Lung microvascular endothelial cell (primary cell): ENCODE measurements around the gene PAXX. TPM values are rescaled to one million over a fixed set of nuclear protein-coding genes. Genes with fewer than 3 reads are reported as not detected.

Source experiments
- DNase-seq, 2 donors: peaks; one replicate each; pipeline versions ENCODE4 v3.0.0 to v3.0.0-alpha.2; 2010; ENCODE audit warnings: low read depth in 2 of 2
- total RNA-seq: library from RNA; depleted of rRNA; stranded (reverse); fragments of >200 nt; gene quantifications from 2 replicates; pipeline ENCODE4 v1.2.1, GENCODE V29; 2014

Gene PAXX
- total RNA-seq, 1 donor from 2014 or later, result 9.7 TPM

DNA sequence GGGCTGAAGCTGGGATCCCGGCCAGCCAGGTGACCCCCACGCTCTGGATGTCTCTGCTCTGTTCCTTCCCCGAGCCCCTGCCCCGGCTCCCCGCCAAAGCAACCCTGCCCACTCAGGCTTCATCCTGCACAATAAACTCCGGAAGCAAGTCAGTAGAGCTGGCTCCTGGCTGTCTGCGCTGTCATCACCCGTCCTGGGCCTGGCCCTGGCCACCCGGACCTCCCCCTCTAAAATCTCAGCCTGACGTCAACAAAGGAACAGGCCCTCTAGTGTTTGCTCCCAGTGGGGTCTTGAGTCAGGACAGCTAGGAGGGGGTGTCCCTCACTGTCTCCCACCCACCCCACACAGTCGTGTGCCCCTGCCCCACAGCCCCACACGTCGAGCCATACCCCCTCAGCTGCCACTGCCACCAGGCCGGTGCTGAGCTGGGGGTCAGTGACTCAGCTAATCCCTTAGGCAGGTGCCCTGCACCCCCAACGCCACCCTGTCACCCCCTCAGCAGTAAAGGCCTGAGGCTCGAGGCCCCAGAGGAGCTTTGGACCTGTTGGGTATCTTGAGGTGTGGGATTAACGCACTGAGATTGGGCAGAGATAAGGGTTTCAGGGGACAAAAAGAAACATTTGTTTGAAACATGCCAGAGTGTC lies 10.5 kb upstream of the PAXX start:
- peak; percentile 52 to 87 for DNase-seq

DNA sequence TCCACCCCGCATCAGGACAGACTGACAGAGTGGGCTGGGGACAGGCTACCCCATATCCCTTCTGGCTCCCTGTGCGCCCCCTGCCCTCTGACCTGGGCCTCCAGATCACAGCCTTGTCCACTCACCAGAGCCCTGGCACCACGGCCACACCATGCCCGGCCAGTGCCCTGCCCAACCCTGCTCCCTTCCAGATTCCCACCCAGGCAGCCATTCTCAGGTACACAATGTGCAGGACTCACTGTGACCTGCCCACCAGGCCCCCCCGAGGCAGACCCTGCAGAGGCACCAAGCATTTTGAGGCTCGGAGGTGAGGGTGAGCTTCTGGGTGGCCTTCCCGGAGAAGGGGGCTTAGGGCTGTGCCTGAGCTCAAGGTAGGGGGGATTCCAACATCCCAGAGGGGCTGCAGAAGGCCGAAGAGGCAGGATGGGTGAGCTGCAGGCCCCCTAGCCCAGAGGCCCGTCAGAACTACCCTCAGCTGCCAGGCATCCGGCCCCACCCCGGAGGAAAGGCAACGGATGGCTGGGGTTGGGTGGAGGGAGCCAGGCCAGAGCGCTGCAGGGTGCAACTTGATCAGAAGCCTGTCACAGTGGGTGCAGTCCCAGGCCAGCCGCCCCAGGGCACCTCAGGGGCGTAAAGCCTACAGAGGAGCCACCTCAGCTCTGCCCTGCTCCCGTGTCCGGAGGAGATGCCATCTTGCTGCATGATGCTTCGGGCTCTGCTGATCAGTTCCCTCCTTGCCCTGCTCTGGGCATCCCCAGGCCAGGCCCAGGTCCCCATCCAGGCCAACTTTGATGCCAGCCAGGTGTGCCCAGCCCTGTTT lies 9.8 kb upstream of the PAXX start, which contains the start of gene LCNL1:
TSS of gene LCNL1 (plus strand) at position 762 of the 820 bp plus-strand sequence. CDS start 594 bp downstream, outside the sequence.
- DNase-seq, result no peak

DNA sequence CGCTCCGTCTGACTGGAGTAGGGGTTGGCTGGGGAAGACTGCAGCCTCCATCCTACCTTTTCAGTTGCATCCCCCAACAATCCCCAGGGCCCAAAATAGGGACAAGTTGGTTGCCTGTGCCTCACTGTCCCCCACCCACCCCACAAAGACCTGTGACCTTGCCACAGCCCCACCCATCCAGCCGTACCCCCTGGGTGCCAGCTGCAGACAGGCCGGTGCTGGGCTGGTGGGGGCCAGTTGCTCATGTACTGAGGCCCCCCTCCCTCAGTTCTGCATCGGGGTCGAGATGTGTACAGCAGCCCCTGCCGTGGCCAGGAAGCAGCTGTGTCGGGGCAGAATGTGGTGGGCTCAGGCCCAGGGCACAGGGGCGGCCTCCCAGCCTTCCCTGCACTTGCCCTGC lies 9.1 kb upstream of the PAXX start:
- no peak for DNase-seq

DNA sequence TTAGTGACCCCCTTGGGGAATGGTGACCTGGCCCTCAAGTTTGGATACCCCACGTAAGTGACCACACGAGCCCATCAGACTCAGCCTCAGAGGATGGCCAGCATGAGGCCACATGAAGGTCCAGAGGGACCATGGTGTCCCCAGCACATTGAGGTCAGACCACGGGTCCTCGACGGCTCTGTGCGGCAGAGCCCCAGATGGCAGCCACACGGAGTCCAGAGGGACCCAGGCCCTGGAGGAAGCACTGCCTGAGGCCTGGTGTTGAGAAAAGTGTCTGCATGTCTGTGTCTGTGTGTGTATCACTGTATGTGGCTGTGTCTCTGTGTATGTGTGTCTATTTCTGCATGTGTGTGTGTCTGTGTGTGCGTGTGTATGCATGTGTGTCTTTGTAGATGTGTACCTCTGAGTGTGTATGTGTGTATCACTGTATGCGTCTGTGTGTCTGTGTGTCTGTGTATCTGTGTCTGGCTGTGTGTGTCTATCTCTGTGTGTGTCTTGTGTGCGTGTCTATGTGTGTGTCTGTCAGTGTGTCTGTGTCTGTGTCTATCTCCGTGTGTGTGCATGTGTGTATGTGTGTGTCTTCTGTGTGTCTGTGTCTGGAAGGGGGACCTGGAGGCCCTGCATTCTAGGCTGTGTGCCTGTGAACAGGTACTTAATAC lies 8.4 kb upstream of the PAXX start:
- DNase-seq, result no peak

DNA sequence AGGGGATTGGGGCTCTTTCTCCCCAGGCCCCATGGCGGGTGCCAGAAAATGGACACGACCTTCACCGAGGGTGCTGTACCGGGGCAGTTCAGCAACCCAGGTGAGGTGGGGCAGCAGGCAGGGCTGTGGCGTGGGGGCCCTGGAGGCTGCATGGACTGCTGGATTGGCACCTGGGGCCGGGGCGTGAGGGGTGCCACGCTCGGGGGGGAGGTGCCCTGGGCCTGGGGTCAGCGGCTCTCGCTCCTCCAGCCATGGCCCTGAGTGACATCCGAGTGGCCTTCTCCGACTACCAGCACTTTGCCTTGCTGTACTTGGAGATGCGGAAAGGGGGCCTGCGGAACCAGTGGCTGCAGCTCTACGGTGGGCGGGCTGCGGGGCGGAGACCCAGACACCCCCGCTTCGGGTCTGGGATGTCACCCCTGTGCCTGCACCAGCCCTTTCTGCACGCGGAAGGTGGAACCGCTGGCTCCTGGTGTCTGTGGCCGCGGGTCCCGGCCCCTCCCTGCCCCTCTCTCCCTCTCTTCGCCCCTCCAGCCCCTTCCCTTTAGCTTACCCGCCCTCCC lies 7.7 kb upstream of the PAXX start:
- no peak for DNase-seq

DNA sequence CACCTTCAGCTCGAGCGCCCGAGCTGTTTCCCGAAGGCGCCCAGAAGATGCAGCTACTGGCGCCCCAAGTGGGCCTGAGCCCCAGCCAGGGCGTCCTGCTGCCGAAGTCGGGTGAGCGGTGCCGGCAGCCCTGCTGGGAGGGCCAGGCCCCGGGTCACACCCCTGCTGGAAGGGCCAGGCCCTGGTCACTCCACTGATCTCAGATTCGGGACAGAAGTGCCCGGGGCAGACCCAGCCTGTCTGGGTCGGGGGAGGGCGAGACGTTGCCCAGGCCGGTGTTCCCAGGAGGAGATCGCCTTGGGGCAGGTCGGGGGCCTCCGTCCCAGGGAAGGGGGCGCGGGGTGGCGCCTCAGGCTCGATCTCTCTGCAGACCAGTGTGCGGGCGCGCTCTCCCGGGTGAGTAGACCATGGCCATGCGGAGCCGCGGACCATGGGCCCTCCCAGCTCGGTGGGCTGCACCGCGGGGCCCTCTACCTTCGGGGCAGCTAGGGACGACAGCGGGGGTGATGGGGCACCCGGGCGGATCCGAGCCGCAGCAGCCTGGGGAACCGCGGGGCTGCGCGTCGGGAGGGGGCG lies 7.1 kb upstream of the PAXX start:
- DNase-seq, result no peak

DNA sequence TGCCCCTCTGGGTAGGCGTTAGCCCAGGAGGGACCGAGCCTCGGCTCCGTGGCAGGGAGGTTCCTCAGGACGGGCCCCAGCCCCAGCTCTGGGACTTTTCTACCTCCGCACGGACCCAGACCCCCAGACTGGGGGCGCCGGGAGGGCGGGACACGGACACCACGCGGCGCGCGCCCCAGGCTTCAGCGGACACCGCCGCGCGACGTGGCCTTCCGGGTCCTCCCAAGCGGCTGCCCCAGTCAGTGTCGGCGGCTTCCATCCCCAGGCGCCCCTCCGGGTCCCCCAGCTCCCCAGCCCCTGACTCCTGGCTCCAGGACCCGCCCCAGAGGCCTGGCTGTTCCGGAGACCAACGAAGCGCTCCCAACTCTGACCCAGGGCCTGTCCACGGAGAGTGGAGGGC lies 6.4 kb upstream of the PAXX start:
- no peak for DNase-seq

DNA sequence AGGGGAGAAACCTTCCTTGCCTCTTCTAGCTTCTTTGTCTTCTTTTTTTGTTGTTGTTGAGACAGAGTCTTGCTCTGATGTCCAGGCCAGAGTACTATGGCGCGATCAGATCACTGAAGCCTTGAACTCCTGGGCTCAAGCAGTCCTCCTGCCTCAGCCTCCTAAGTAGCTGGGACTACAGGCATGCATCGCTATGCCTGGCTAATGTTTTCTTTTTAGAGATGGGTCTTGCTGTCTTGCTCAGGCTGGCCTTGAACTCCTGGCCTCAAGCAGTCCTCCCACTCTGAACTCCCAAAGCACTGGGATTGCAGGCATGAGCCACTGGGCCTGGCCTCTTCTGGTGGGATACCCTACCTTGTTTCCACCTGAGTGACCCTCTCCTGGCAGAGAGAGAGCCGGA lies 3.4 kb upstream of the PAXX start:
- no peak for DNase-seq

DNA sequence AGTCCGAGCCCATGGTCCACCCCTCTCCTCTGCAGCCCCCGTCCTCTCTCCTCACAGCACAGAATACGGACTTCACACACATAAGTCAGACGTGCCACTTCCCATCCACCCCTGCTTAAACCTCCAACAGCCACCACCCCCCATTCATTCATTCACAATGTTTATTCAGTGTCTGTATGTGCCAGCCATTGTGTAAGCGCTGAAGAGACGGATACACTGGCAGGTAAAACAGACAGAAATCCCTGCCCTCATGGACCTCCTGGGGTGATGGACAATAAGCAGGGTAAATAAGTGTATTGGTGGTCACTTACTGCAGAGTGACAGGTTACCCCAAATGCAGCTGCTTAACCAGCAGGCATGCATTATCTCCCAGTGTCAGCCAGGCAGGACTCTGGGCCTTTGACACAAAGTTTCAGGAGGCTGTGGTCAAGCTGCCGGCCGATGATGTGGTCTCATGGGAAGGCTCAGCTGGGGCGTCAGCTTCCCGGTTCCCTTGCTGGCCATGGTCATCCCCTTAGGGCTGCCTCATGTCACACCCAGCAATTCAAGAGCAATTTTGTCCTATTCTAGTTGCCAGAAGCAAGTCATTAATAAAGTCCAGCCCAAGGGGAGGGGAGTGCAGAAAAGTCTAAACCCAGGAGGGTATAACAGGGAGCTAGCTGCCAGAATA lies 1.8 kb upstream of the PAXX start:
- peak in 1 of 2 donors; percentile 68 for DNase-seq

DNA sequence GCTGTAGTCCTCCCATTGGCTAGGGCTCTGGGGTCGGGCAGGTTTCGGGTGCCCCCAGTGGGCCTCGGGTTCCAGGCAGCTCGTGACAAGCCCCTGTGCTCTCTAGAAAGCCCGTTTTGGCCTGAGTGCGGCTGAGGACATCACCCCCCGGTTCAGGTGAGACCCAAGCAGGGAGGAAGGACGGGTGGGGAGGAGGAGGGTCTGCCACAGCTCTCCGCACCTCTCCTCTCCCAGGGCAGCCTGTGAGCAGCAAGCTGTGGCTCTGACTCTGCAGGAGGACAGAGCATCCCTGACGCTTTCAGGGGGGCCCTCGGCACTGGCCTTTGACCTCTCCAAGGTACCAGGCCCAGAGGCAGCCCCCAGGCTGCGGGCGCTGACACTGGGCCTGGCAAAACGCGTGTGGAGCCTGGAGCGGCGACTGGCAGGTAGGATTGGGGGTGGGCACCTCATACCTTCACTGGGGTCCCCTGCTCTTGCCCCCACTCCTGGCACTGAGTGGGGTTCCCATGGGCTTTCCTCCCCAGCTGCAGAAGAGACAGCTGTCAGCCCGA lies 672 bp downstream of the PAXX start:
- DNase-seq, result no peak

DNA sequence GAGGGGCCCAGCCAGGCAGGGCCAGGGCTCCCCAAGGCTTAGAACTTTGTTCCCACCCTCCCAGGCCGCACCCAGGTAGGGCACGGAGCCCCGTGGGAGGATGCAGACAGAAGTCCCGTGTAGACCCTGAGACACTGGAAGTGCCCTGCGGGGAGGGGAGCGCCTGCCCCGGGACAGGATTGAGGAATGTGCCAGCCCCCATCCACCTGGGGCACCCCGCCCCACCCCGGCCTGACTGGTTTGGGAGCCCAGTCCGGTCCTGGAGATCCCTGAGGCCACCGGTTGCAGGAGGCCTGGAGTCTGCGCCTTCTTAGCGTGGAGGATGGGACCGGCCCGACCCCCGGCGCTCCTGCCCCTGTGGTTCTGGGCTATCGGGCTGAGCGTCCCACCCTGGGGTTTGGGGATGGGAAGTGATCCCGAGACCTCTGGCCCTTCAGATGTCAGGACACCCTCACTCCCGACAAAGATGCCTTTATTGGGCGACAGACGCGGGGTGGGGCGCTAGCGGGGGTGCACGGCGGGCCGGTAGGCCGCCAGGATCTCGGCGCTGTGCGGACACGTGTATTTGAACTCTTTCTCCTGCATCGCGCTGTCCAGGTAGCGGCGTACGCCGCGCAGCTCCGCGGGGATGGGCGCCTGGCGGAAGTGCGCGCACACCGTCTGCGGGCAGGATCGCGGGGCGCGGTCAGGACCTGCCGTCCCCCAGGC lies 2.1 kb downstream of the PAXX start:
- DNase-seq, result no peak

DNA sequence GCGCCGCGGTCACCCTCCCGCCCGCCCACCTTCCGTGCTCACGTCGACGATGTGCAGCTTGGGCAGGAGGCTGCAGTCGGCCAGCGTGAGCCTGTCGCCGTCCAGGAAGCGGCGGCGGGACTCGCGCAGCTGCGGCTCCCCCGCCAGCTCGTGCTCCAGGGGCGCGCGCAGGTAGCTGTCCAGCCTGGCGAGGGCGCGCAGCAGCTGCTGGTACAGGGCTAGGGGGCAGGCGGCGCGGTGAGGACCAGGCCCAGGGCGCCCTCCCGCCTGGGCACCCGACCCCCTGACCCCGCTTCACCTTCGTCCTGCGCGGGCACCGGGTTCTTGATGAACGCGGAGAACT lies 2.6 kb downstream of the PAXX start:
- peak in 1 of 2 donors; percentile 58 for DNase-seq

DNA sequence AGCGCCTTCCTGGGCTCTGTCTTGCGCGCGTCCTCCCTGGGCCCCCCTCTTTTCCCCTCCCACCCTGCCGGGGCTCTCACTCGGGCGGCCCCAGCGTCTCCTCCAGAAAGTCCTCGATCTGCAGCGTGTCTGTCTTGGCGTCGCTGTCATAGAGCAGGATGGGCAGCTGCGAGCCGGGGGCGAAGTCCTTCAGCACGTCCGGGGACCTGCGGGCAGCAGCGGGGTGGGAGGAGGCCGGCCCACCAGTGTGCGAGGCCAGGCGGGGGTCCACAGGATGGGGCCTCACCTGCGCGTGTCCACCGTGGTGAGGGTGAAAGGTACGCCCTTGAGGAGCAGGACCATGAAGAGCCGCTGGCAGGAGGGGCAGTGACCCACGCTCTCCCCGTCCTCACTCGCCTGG lies 3.1 kb downstream of the PAXX start:
- no peak for DNase-seq

DNA sequence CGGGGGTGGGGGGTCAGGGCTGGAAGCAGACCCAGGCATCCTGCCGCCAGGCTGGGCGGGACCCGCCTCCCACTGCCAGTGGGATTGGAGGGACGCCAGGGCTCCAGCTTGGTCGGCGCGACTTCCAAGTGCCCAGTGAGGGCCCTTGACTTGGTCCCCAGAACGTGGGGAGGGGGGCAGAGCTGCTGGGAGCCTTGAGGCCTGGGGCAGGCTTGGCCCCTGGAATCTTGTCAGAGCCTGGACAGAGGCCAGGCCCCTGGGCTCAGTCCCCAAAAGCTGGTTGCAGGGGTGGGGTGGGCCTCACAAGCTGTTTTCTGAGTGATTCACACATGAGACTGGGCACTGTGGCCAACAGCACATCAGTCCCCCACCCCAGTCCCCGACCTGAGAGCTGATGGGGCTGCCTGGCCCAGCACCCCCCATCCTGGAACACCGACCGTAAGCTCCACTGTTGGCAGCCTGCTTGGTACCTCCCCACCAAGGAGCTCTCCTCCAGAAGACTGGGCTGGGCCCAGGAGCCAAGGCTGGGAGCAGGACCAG lies 3.6 kb downstream of the PAXX start:
- DNase-seq, result no peak

DNA sequence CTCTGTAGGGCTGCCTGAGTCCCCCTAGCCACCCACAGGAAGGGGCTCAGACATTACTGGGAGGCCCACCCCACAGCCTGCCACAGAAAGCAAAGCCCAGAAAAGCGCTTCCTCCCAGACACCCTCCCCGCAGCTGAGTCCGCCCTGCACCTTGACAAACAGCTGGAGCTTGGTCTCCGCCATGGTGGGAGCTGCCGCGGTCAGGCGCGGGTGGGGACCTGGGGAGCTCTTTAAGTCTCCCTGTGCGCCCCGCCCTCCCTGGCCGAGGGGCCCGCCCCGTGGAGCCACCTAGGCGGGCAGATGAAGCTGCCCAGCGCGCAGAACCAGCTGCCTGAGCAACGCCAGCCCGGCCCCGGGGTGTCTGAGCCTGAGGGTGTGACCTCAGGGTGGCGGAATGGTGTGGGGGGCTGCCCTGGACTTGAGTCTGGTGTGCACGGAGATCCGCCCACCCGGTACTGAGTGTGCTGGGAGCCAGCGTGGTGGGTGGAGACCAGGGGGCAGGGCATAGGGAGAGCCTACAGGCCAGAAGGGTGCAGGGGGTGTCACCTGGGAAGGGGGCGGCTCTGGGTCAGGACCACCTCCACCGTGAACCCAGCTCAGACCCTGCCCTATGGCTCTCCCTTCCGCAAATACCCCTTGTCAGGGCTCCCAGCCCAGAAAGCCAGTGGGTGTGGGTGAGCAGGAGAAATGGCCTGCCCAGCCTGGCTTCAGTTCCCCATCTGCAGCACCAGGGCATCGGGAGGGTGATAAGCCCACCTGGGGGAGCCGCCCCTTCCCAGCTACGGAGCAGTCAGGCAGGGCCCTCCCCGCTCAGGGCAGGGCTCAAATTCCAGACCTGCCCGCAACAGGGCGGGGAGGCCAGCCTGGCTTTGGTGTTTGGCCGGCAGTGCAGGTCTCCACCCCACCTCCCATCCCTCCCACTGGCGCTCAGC lies 4.4 kb downstream of the PAXX start, which contains the start of gene CLIC3:
TSS of gene CLIC3 (minus strand) at position 208 of the 932 bp plus-strand sequence. CDS start at position 183, 25 bp downstream.
- no peak for DNase-seq

DNA sequence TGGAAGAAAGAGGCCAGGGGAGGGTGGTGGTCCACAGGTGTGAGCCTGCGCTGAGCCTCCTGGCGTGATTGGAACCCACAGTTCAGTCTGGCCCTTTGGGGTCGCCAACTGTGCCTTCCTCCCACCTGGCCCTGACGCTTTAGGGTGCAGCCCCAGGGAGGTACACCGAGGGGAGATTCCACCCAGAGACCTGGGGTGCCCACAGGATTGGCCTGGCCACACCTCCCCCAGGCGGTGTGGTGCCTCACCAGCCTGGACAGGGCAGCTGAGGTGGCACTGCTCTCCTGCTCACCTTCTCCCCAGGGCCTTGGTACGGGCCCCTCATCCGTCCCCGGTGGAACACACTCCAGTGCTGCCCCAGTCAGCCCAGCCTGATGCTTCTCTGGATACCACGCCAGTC lies 5.1 kb downstream of the PAXX start:
- no peak for DNase-seq

DNA sequence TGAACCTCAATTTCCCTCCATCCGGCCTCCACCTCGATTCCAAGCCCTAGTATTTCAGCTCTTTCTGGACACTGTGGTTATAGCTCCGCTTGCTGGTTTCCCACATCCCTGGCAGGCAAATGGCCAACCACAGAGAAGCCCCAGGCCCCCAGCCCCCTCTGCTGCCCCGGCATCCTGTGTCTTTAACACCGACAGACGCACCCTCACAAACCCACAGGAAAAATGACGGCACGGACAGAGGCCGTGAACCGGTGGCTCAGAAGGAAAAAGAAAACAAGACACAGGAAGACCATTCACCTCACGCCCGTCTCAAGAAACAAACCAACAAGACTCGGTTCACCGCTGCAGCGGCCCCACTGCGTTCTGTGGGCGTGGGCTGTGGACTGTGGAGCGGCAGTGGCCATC lies 5.6 kb downstream of the PAXX start:
- DNase-seq, result peak; percentile 49 to 74

DNA sequence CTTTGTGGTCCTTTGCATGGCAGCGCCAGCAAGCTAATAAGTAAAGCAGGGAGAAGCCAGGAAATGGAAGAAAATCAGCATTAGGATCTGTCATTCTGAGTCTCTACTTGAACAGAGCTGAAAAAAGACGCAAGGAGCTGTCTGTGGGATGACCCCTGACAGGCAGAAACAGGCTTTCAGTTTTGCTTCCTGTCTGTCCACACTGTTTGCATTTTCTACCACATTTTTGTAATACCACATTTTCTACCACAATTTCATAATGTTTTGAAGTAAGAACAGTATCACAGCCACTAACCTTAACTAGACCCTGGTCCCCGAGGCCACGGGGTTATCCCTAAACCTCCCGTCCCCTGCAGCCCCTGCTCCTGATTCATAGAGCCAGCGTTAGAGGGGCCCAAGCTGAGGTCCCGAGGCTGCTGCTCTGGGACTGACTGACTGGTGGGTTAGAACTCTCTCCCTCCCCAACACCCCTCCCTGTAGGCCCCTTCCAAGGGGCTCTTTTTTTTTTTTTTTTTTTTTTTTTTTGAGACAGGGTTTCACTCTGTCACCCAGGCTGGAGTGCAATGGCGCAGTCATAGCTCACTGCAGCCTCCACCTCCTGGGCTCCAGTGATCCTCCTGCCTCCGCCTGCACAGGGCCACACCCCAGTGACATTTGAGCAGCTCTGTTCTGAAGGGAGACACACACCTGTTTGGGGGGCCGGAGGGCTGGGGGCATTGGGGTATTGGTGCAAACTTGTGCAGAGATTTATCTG lies 8.1 kb downstream of the PAXX start:
- peak in 1 of 2 donors; percentile 45 for DNase-seq
